Suppressor macrophage treated with lipopolysaccharide for 4 hours (primary cell): ENCODE results near the gene SREBF1.

ENCODE experiments used
- DNase-seq: peaks from one replicate; pipeline ENCODE4 v3.0.0-alpha.2; 2020

Gene SREBF1

GRCh38 chr17:17772231-17772630, 64.6 kb downstream of the SREBF1 start:
- DNase-seq: no peak

GRCh38 chr17:17771498-17772201, 65.1 kb downstream of the SREBF1 start:
- no peak for DNase-seq

GRCh38 chr17:17770632-17771044, 66.1 kb downstream of the SREBF1 start:
- DNase-seq: no peak

GRCh38 chr17:17769869-17770631, 66.7 kb downstream of the SREBF1 start:
- no peak for DNase-seq

- no peak for DNase-seq
Observed at GRCh38 chr17:17768424-17769088, 68.2 kb downstream of the SREBF1 start.

GRCh38 chr17:17767887-17768418, 68.8 kb downstream of the SREBF1 start:
- no peak for DNase-seq

GRCh38 chr17:17767154-17767869, 69.5 kb downstream of the SREBF1 start:
- DNase-seq: no peak

- DNase-seq: no peak
Observed at GRCh38 chr17:17766744-17767120, 70.1 kb downstream of the SREBF1 start.

GRCh38 chr17:17766077-17766743, 70.6 kb downstream of the SREBF1 start:
- DNase-seq: no peak

GRCh38 chr17:17765359-17766076, 71.3 kb downstream of the SREBF1 start:
- no peak for DNase-seq

- no peak for DNase-seq
Observed at GRCh38 chr17:17763734-17764133, 73.1 kb downstream of the SREBF1 start.

- no peak for DNase-seq
Observed at GRCh38 chr17:17763136-17763535, 73.7 kb downstream of the SREBF1 start.

GRCh38 chr17:17762744-17763105, 74.1 kb downstream of the SREBF1 start:
- DNase-seq: no peak
